OCI-LY3 (cell line): ENCODE data around the gene TMCO6.

Experiments
- CTCF ChIP-seq: fragments of 200-600, 300-600 bp; sonication (generic); IDR thresholded peaks from 2 replicates; pipeline ENCODE4 v1.5.1; 2014; ENCODE audit warnings: antibody characterized with exemption, low read length, low read depth
- EZH2phosphoT487 ChIP-seq: fragments of 200-600 bp; shearing (Covaris generic); IDR thresholded peaks from 2 replicates; pipeline ENCODE4 v1.6.1; 2018; ENCODE audit warnings: antibody characterized with exemption, mixed run types, low read depth

GRCh38 chr5:140602147-140602546, 37.1 kb upstream of the TMCO6 start:
- no peak for TF ChIP-seq CTCF
- no peak for TF ChIP-seq EZH2phosphoT487
